Fibroblast of upper back skin (primary cell): Measurements from ENCODE around the gene BNC2.
"Not testable (repeated sequence)": the region's sequence is repeated elsewhere in the genome, so short reads cannot be mapped to it uniquely, and the experiment has no call there.

ENCODE experiments used
- DNase-seq: peaks from one replicate; pipeline ENCODE4 v3.0.0-alpha.2; 2013

BNC2 gene

DNA sequence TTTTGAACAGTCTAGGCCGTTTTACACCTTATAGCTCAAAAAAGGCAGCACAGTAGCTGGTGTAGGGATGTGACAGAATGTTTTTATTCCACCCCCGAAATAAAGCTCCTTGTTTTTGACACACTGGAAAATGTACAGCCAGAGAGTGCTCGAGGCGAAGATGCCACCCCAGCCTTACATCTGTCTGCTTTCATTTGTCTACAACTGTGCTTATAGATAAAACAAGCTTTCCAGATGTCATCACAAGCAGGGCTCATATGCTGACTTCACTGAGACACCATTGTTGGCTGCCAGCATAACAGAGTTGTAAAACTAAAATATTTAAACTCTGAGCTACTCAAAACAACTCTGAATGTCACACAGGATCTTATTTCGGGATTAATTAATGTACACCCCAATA, 386.3 kb downstream of the BNC2 start:
- no peak for DNase-seq

DNA sequence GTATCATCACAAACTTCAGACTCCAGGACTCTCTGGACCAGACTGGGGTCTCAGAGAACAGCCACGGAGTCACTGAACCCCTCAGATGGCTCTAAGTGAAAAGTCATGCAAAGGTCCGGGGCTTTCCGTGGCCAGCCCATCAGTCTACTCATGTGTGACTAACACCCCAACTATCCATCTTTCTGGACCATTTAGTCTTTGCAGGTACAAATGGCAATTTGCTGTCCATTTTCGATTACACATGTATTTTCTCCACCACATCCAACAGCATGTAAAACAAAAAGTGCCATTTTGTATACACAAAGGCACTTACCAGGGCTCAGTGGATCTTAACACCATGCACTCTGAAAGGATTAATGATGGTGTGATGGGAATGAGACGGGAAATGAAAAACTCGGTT, 387.7 kb downstream of the BNC2 start:
- DNase-seq: no peak

- DNase-seq: not testable (repeated sequence)
Measured at GRCh38 chr9:16480584-16480983, 389.9 kb downstream of the BNC2 start.

GRCh38 chr9:16475996-16476395, 394.5 kb downstream of the BNC2 start:
- peak; percentile 59 for DNase-seq

DNA sequence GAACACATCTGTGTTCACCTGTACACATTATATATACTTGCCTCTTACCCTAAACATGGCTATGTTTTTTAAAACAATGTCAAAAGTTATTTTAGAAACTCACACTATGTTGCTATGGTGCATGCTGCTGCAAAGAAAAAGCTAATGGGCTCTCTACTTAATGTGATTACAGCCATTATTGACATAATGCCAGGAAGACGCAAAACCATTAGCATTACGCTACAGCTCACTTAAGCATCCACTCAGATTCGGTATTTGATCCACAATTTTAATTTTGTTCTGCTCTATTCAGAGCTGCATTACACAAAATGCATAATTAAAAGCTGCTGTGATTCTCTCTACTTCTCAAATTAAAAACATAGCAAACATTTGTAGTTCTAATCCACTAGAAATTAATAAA, 395.2 kb downstream of the BNC2 start:
- DNase-seq: no peak

GRCh38 chr9:16469184-16469583, 401.3 kb downstream of the BNC2 start:
- DNase-seq: no peak

- DNase-seq: no peak
Measured at GRCh38 chr9:16461851-16462250, 408.6 kb downstream of the BNC2 start.

- peak; percentile 50 for DNase-seq
Measured at GRCh38 chr9:16461137-16461840, 409.2 kb downstream of the BNC2 start.

DNA sequence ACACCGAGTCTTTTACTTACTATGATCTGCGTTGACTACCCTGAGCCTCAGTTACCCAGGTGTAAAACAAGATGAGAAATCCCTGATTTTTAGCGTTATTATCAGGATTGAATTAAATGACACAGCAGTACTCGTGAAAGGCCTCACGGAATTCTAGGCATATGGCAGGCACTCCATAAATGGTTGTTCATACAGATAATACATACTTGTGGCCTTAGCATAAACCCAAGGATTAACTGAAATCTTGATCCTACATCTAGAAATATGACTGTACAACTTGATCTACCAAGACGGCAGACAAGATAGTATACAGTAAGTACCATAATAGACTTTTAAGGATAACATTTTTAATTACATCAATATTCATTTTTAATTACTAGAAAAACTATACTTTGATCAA, 409.8 kb downstream of the BNC2 start:
- DNase-seq: peak; percentile 66

DNA sequence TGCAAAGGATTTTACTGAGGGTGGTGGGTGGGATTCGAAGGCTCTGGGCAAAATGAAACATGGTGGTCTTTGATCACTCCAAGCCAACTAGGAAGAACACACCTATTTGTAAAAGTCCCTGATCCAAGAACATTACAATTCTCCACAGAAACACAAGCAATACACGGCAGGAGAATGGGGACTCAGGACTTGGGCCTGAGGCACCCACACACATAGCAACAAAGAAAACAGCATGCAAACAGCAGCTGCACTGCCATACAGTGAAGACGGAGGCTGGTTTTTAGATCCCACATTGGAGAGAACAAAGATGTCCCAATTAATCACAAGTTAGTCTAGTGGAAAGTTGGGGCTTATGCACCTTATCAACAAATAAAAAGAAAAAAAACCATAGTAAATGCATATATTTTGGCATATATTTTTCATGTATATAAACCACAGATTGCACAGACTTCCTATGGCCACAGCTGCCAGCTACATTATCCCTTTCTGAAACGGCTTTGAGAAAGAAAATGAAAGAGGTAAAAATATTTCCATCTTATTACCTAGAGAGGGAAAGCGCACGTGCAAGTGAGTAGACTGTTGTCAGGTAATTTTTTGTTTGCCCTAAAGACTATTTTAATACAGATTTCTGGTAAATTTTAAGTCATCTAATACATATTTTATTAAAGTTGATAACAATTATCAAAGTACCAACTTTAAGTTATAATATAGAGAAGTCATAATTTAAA, 410.9 kb downstream of the BNC2 start:
- DNase-seq: no peak

GRCh38 chr9:16458696-16459420, 411.6 kb downstream of the BNC2 start:
- peak; percentile 59 for DNase-seq

- DNase-seq: no peak
Measured at GRCh38 chr9:16455842-16456241, 414.6 kb downstream of the BNC2 start.

GRCh38 chr9:16453390-16453789, 417.1 kb downstream of the BNC2 start:
- DNase-seq: no peak

DNA sequence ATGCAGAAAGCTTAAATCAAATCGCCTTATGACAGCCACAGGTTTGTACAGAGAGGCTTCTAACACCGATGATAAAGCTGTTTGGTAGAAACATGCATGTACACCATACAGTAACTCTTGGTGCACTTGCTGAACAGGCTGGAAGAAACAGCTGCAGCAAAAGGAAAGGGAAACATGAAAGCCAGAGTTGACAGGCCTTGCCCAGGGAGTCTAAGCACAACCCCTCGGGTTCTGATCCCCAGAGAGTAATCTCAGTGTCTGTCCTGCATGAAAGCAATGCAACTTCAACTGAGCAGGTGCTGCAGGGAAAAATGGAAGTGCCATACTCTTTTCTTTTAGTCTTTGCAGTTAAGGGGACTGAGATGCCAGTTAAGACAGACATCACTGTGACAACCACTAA, 419.9 kb downstream of the BNC2 start:
- DNase-seq: no peak

DNA sequence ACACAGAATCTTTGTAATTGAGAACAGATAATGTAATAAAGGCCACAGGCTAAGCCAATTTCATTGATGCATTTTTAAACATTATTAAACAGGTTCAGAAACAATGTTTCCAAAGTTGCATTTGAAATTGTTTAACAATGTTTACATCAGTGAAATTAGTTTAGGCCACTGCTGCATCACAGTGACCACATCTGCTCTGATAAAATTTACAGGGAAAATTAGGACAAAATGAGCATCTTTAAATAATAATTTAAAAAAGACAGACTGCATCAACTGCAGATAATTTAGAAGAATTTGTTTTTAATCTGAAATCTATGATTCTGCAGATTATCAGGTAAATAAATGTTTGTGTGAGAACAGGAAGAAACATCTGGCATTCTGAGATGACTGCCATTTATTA, 420.4 kb downstream of the BNC2 start:
- no peak for DNase-seq

DNA sequence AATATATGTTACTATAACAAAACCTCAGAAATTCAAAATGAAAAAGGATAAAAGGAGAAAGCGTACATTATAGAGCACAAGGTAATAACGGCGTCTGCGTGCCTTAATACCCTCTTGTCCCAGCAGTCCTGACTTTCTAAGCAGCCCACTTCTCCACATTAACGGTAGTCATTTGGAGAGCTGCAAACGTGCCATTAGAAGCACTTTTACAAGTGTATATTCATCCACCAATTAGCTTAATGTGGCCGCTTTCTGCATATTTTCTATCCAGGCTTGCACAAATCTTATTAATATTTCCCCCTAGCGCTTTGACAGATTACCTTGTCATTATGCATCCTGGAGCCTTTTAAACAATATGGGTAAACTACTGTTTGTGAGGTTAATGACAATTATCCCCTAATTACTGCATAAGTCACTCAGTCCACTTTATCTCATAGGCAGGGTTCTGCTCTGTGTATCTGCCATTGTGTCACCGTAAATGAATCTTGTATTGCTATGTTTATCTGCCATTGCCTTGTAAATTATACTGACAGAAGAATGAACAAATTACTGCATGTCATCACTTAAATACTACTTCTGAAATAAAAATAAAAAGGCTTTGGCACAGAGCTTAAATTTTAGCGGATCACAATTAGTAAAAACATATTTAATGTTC, 421.3 kb downstream of the BNC2 start:
- DNase-seq: no peak

- no peak for DNase-seq
Measured at GRCh38 chr9:16447946-16448345, 422.5 kb downstream of the BNC2 start.

DNA sequence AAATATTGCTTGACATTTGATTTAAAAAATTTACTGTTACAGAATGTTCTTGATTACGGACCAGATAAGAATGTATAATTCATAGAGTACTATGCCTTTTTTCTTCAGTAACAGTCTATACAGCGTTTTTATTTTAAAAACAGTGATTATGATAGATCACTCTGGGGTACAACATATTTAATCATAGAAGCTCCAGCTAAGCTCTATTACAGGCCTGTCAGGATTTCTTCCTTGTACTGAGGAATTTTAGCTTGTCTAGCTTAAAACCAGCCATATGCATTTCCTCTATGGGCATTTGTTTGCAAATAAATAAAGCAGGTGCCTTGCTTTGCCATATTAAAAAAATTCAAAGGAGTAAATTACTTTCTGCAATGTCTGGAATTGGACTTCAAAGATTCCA, 423.8 kb downstream of the BNC2 start:
- DNase-seq: no peak

GRCh38 chr9:16445141-16445920, 425.1 kb downstream of the BNC2 start:
- DNase-seq: no peak

DNA sequence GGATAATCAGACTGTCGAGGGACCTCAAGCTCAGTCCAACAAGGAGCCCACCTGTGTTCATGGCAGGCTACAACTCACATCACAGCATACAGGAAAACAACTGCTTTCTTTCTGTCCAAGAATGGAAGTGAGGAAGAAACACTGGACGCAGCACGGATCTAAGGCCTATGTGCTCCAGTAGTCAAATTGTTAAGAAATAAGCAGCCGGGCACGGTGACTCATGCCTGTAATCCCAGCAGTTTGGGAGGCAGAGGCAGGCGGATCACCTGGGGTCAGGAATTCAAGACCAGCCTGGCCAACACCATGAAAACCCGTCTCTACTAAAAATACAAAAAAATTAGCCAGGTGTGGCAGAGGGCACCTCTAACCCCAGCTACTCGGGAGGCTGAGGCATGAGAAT, 427.8 kb downstream of the BNC2 start:
- peak; percentile 57 for DNase-seq

DNA sequence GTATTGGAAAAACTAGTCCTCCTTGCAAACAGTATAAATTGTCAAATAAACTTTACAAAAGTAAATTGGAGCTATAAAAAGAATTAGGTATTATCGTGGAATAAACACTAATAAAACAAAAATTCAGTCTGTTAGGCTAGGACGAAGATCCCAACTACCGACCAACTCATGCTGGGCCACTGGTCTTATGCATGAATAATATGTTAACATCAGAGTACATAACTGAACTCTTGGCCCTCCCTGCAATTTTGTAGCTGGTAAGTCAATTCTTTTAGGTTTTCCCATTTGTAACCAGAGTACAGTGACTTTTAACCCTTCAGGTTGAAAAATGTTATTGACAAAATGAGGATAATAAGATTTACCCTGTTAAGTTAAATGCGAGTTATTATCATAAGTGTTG, 428.7 kb downstream of the BNC2 start:
- no peak for DNase-seq

DNA sequence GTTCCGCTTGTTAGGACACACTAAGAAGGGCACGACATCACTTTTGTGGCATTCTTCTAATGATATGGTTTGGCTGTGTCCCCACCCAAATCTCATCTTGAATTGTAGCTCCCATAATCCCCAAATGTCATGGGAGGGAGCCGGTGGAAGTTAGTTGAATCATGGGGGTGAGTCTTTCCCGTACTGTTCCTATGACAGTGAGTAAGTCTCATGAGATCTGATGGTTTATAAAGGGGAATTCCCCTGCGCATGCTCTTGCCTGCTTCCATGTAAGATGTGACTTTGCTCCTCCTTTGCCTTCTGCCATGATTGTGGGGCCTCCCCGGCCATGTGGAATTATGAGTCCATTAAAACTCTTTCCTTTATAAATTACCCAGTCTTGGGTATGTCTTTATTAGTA, 431.6 kb downstream of the BNC2 start:
- not testable (repeated sequence) for DNase-seq

GRCh38 chr9:16436545-16436944, 433.9 kb downstream of the BNC2 start:
- no peak for DNase-seq
